NCI-H1436 (cell line): ENCODE measurements around the gene ANK2.
"Not testable (repeated sequence)": the region's sequence is repeated elsewhere in the genome, so short reads cannot be mapped to it uniquely, and the experiment has no call there.

ENCODE experiments used
- DNase-seq: peaks from one replicate; lab custom pipeline; 2025; lab: John Stamatoyannopoulos, UW

The ANK2 gene

GRCh38 chr4:113153529-113154101, 104.2 kb downstream of the ANK2 start:
- no peak for DNase-seq

- DNase-seq, result no peak
Measured at GRCh38 chr4:113154281-113154680, 104.8 kb downstream of the ANK2 start.

- no peak for DNase-seq
Measured at GRCh38 chr4:113157086-113157857, 107.8 kb downstream of the ANK2 start.

- no peak for DNase-seq
Measured at GRCh38 chr4:113159942-113160545, 110.6 kb downstream of the ANK2 start.

GRCh38 chr4:113160548-113160947, 111.1 kb downstream of the ANK2 start:
- DNase-seq, result no peak

DNA sequence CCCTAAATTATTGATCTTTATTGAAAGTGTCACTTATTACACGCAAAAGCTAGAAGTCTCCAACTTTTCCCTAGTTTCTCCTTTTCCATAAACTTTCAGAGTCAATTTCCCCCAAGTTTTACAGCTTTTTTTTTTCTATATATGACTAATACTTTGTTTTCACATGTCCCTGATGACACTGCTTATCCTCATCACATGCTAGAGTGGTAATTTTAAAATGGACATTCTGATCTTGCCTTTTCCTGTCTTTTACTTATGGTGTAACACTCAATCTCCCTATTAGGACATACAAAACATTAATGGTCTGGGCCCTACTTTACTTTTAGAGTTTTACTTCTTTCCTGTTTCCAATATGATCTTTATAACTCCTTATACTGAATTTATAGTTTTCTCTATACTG, 112.6 kb downstream of the ANK2 start:
- no peak for DNase-seq

DNA sequence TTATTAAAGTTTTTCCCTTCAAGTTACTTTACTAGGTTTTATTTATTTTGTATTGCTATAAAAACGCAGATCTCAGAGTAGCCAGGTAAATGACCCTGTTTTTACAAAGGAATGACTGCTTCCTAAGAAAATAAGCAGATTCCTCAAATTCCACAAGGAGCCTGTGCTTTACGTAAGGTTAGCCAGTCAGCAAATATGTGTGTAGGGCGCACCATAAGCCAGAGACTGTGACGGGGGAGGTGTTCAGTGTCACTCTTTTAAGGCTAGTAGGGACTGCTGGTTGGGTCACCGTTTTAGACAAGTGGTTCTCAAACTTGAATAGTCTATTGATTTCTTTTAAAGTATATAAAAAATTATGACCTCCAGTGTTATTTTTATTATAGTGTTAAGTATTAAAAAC, 119.9 kb downstream of the ANK2 start:
- no peak for DNase-seq

GRCh38 chr4:113170115-113170804, 120.8 kb downstream of the ANK2 start:
- DNase-seq, result no peak

GRCh38 chr4:113170805-113171468, 121.5 kb downstream of the ANK2 start:
- DNase-seq, result no peak

GRCh38 chr4:113173126-113173792, 123.8 kb downstream of the ANK2 start:
- DNase-seq, result no peak

DNA sequence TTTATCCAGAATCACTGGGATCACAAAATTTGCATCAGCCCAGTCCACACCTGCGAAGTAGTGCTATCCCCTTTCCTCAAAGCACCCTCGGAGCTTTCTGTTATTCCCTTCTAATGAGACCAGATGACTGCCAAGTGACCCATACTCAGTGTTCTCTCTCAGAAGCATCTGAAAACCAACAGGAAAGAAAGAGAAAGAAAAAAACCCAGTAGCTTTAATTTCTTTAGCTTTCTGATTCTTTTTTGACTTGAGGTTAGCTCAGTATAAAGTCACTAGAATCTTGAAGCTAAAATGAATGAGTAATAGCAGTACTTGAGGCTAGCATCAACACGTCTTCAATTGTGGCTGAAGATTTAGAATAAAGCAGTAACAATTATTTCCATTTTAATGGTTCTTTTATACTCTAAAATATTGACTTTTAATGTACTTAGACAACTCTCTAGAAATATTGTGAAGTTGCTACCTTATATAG, 124.4 kb downstream of the ANK2 start:
- no peak for DNase-seq

GRCh38 chr4:113179091-113179490, 129.6 kb downstream of the ANK2 start:
- no peak for DNase-seq

GRCh38 chr4:113179996-113180395, 130.5 kb downstream of the ANK2 start:
- no peak for DNase-seq

DNA sequence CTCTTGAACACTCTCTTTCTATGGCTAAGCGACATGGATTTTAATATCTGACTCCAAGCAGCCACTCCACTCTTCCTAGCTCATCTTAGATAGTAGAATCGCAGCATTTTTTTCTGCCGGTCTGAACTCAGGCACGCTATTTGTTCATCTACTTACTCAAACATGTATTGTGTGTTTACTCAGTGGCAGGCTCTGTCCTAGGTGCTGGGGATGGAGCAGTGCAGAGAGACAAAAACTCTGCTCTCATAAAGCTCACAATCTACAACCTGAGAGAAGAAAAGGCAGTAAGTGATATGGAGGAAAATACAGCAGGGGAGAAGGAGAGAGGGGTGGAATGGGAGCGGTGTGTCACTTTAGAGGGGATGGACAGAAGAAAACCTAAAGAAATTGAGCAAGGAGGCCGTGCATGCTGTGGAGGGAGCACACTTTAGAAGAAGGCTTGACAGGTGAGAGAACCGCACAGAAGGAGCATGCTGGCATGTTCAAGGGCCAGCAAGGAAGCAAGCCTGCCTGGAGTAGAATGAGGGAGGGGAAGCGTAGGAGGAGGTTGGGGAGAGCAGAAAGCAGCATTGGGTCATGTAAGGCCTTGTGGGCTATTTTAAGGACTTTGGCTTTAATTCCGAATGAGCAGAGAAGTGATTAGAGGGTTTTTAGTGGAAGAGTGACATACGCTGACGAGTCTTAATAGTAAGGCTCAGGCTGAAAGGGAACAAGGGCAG, 132.0 kb downstream of the ANK2 start:
- no peak for DNase-seq

GRCh38 chr4:113183032-113183605, 133.7 kb downstream of the ANK2 start:
- DNase-seq, result no peak

DNA sequence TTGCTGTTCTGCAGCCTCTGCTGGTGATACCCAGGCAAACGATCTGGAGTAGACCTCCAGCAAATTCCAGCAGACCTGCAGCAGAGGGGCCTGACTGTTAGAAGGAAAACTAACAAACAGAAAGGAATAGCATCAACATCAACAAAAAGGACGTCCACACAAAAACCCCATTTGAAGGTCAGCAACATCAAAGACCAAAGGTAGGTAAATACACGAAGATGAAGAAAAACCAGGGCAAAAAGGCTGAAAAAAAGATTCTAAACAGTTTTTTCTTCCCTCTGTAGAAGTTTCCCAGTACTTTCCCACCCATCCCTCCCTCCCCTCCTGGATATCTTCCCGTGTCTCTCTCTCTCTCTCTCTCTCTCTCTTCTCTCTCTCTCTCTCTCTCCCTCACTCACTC, 136.8 kb downstream of the ANK2 start:
- DNase-seq, result not testable (repeated sequence)

GRCh38 chr4:113186913-113187312, 137.5 kb downstream of the ANK2 start:
- no peak for DNase-seq

DNA sequence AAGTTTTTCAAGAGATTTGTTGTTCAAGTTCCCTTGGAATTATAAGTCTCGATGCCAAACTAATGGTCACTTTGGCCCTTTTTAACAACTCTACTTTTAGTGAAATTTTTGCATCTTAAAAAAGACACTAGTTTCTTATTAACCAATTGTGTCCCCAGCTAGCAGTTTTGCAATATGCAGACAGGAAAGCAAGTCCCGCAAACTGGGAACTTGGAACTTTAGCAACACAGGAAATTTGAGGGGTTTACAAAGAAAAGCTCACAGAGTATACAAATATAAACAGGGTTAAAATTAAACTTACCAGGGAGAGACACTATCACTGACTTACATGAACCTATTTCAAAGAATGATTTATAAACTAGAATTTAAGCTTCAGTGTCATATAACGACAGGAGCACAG, 137.9 kb downstream of the ANK2 start:
- no peak for DNase-seq

GRCh38 chr4:113189546-113189945, 140.1 kb downstream of the ANK2 start:
- no peak for DNase-seq

DNA sequence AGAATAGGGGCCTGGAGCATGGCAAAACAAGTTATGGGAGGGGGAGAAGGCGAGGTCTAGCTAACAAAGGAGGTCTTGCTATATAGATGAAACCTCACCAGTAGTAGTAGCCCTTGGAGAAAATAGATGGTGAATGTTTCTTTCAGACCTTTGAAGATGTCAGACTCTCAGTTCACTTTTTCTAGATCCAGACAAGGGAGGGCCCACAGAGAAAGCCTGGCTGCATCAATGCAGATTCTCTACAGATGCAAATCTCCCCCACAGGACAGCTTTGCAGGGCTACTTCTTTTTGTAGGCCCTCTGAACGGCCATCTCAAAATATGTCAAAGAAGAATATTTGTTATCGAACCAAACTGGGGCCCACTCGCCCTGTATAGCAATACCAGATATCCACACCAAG, 159.7 kb downstream of the ANK2 start:
- no peak for DNase-seq
